ENCODE measurements around the gene PRKN. TPM values are rescaled to one million over a fixed set of nuclear protein-coding genes. Genes with fewer than 3 reads are reported as not detected.

Gene PRKN
- total and polyA plus RNA-seq, 8 donors, result 0.82 to 7.2 (median 2.9) TPM

DNA sequence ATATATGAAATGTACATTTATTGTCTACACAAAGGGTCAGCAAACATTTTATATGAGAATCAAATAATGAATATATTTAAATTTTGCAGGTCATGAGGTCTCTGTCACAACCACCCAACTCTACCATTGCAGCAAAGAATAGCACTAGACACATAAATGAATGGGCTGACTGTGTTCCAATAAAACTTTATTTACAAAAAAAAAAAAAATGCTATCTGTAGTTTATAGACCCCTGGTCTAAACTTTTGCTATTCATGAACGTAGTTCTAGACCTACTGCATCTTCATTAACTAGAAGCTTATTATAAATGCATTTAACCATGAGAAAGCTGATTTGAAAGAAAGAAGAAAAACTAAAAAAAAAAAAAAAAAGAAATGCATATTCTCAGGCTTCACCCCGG, 842.8 kb downstream of the PRKN start:
- Histone ChIP-seq H3K36me3 (no peaks in the 10 kb centered on the region), H3K27me3 (no peaks in the 10 kb centered on the region), H3K4me1 (no peaks in the 10 kb centered on the region), H3K9me3 (no peaks in the 10 kb centered on the region), H3K4me3 (no peak overlapping the region), H3K27ac (no peak overlapping the region)
- intact Hi-C loops (cut with DNase I), result no loop called here
- ATAC-seq (no peak), DNase-seq (no peak), FAIRE-seq (no peak)
- WGBS, 2 donors, result 71 to 96% methylated on average over 2 of the region's 2 CpGs
- TF ChIP-seq, protein P1, sequence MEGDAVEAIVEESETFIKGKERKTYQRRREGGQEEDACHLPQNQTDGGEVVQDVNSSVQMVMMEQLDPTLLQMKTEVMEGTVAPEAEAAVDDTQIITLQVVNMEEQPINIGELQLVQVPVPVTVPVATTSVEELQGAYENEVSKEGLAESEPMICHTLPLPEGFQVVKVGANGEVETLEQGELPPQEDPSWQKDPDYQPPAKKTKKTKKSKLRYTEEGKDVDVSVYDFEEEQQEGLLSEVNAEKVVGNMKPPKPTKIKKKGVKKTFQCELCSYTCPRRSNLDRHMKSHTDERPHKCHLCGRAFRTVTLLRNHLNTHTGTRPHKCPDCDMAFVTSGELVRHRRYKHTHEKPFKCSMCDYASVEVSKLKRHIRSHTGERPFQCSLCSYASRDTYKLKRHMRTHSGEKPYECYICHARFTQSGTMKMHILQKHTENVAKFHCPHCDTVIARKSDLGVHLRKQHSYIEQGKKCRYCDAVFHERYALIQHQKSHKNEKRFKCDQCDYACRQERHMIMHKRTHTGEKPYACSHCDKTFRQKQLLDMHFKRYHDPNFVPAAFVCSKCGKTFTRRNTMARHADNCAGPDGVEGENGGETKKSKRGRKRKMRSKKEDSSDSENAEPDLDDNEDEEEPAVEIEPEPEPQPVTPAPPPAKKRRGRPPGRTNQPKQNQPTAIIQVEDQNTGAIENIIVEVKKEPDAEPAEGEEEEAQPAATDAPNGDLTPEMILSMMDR (IDR thresholded peaks at IDR 0.05), result no peak

DNA sequence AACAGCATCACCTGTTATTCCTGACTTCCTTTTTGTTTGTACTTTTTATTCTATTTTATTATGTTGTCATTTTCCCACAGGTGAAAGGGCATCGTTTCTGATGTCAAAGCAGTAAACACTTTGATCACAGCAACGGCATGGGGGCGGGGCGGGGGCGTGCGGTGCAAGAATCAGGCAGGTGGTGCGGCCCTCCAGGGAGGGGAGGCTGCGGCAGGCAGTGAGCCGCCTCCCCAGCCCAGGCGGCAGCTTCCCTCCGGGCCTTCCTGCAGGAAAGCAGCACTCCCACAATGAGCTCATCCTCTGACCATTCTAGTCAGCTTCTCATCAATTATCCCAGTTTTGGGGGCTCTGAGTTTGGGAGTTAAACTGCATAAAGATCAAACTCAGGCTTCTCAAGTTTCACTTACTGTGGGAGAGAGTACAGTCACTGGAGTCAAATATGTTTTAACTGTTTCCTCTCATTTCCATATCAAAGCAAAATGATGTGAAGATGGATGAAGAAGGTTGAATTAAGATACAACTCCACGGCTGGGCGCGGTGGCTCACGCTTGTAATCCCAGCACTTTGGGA, 845.3 kb downstream of the PRKN start:
- TF ChIP-seq, protein P1 (IDR thresholded peaks at IDR 0.05), result no peak
- Histone ChIP-seq H3K9me3 (no peaks in the 10 kb centered on the region), H3K4me3 (no peak overlapping the region), H3K27me3 (no peaks in the 10 kb centered on the region), H3K36me3 (no peaks in the 10 kb centered on the region), H3K4me1 (no peaks in the 10 kb centered on the region), H3K27ac (no peak overlapping the region)
- 65 to 69% methylated on average over 15 of the region's 15 CpGs for WGBS, 2 donors
- intact Hi-C loops (cut with DNase I), result no loop called here
- no peak for ATAC-seq
- DNase-seq, result no peak
- no peak for FAIRE-seq

GRCh38 chr6:161880056-161880455, 847.5 kb downstream of the PRKN start:
- Histone ChIP-seq H3K27ac (no peak overlapping the region), H3K36me3 (no peaks in the 10 kb centered on the region), H3K27me3 (no peaks in the 10 kb centered on the region), H3K9me3 (no peaks in the 10 kb centered on the region), H3K4me1 (no peaks in the 10 kb centered on the region), H3K4me3 (no peak overlapping the region)
- ATAC-seq (no peak), FAIRE-seq (no peak), DNase-seq (no peak)
- intact Hi-C loops (cut with DNase I), result no loop called here
- TF ChIP-seq, protein P1 (IDR thresholded peaks at IDR 0.05), result no peak
- 97% methylated on average over 2 of the region's 2 CpGs for WGBS, 2 donors

- no peak overlapping the region for H3K4me3 ChIP-seq
- WGBS, 2 donors, result 94% methylated on average over 8 of the region's 8 CpGs
- TF ChIP-seq, protein P1 (IDR thresholded peaks at IDR 0.05), result no peak
- ATAC-seq (no peak), FAIRE-seq (no peak), DNase-seq (no peak)
- no peaks in the 10 kb centered on the region for H3K4me1 ChIP-seq
- H3K27me3 ChIP-seq, result no peaks in the 10 kb centered on the region
- H3K27ac ChIP-seq, result no peak overlapping the region
- H3K9me3 ChIP-seq, result no peaks in the 10 kb centered on the region
- intact Hi-C loops (cut with DNase I), result no loop called here
- no peaks in the 10 kb centered on the region for H3K36me3 ChIP-seq
These were observed 851.3 kb downstream of the PRKN start for GRCh38 chr6:161876231-161876630.

DNA sequence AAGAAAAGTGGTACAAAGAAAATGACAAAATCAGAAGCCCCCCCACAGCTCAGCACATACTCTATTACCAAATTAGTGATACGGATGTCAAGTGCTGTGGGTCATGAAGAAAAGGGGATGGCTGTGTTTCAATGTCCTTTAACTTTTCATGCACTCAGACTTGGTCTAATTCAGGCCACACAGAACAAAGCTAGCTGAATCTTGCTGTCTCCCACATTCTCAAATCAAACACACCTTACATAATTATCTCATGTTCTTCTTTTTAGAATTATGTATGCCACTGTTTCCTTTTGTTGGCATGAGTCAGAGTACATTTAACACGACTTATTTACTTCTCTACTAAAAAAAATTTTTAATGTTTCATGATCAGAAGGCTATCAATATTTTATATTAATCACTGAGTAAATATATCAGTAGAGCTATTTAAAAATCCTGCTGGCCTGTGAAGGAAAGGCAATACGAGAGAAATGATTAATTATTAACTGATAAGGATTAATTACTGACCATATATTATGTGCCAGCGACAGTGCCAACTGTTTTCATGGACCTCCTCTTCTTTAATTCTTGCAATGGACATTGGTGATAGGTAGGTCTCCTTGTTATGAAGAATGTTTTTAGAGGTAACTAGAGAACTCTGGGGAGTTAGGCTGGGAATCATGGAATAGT, 857.2 kb downstream of the PRKN start:
- no peak overlapping the region for H3K4me3 ChIP-seq
- intact Hi-C loops (cut with DNase I), result no loop called here
- WGBS, 2 donors, result 23 to 30% methylated on average over 4 of the region's 4 CpGs
- no peaks in the 10 kb centered on the region for H3K9me3 ChIP-seq
- TF ChIP-seq, protein P1 (IDR thresholded peaks at IDR 0.05), result no peak
- peaks cover 7 to 13% (median 12%) of the 10 kb centered on the region in 3 donors for H3K4me1 ChIP-seq
- H3K36me3 ChIP-seq, result no peaks in the 10 kb centered on the region
- DNase-seq (no peak), FAIRE-seq (no peak), ATAC-seq (peak; percentile 37 to 83 (median 68))
- H3K27ac ChIP-seq, result no peak overlapping the region
- H3K27me3 ChIP-seq, result no peaks in the 10 kb centered on the region

All from pancreas (tissue), 10 donors.